CD14-positive monocyte (primary cell): ENCODE measurements around the gene FBXW2. TPM values are rescaled to one million over a fixed set of nuclear protein-coding genes. Genes with fewer than 3 reads are reported as not detected.

Experiments used
- DNase-seq, 3 donors: peaks; one replicate each; pipeline ENCODE4 v3.0.0-alpha.2; 2011 to 2022
- H2AFZ ChIP-seq: 2 replicates; pipeline ENCODE4 v1.6.0; 2012; ENCODE audit warnings: mild to moderate bottlenecking, low read depth, low read length, inconsistent platforms; ENCODE audit not compliant: insufficient read depth, poor library complexity, severe bottlenecking
- H3K27ac ChIP-seq, 2 donors: 1 replicate in 1 of 2; 2 replicates in 1 of 2; pipeline ENCODE4 v1.5.1; 2012 to 2013; ENCODE audit warnings: low read length in 2 of 2, control low read depth in 1 of 2, inconsistent platforms in 1 of 2, low read depth in 1 of 2, mild to moderate bottlenecking in 1 of 2
- H3K27me3 ChIP-seq, 2 donors: one replicate each; pipeline versions ENCODE4 v1.6.0 to v1.6.1; 2011 to 2013; ENCODE audit warnings: low read length in 2 of 2; ENCODE audit not compliant: control insufficient read depth in 2 of 2, insufficient read depth in 2 of 2
- H3K36me3 ChIP-seq, 2 donors: replicated peaks in 1 of 2; 1 replicate in 1 of 2; 2 replicates in 1 of 2; pipeline versions ENCODE4 v1.5.1 to v1.6.1; 2012 to 2013; ENCODE audit warnings: low read length in 2 of 2, control low read depth in 1 of 2, inconsistent platforms in 1 of 2, mild to moderate bottlenecking in 1 of 2; ENCODE audit not compliant: insufficient read depth in 2 of 2, control insufficient read depth in 1 of 2
- H3K4me1 ChIP-seq, 2 donors: 1 replicate in 1 of 2; 2 replicates in 1 of 2; pipeline versions ENCODE4 v1.5.1 to v1.6.1; 2012 to 2013; ENCODE audit warnings: low read length in 2 of 2, control low read depth in 1 of 2, inconsistent platforms in 1 of 2, mild to moderate bottlenecking in 1 of 2, moderate library complexity in 1 of 2; ENCODE audit not compliant: insufficient read depth in 2 of 2, control insufficient read depth in 1 of 2
- H3K4me2 ChIP-seq: replicated peaks from 2 replicates; pipeline ENCODE3; 2012; ENCODE audit warnings: low read length, moderate library complexity, mild to moderate bottlenecking; ENCODE audit not compliant: poor library complexity, severe bottlenecking; ENCODE audit errors: extremely low read depth
- H3K4me3 ChIP-seq, 3 experiments: fragments of 200-600 bp in 1 of 3; sonication (generic) in 1 of 3; replicated peaks in 1 of 3; 1 replicate in 2 of 3; 2 replicates in 1 of 3; pipeline ENCODE4 v1.5.1; 2011 to 2013; ENCODE audit warnings: low read length in 3 of 3, mild to moderate bottlenecking in 3 of 3, control low read depth in 2 of 3, low read depth in 2 of 3, inconsistent platforms in 1 of 3, moderate library complexity in 1 of 3
- H3K79me2 ChIP-seq: 2 replicates; pipeline ENCODE4 v1.6.0; 2012; ENCODE audit warnings: mild to moderate bottlenecking, control low read depth, inconsistent platforms, low read length, moderate library complexity; ENCODE audit not compliant: insufficient read depth
- H3K9ac ChIP-seq: 2 replicates; pipeline ENCODE4 v1.6.0; 2017; ENCODE audit warnings: low read length, mild to moderate bottlenecking; ENCODE audit not compliant: insufficient read depth, poor library complexity, severe bottlenecking
- H3K9me3 ChIP-seq, 2 donors: replicated peaks in 1 of 2; 1 replicate in 1 of 2; 2 replicates in 1 of 2; pipeline versions ENCODE4 v1.5.1 to v1.6.1; 2012 to 2013; ENCODE audit warnings: low read length in 2 of 2, control low read depth in 1 of 2; ENCODE audit not compliant: control insufficient read depth in 1 of 2, insufficient read depth in 1 of 2
- H4K20me1 ChIP-seq: 2 replicates; pipeline ENCODE4 v1.6.0; 2012; ENCODE audit warnings: mild to moderate bottlenecking, low read length, control low read depth, moderate library complexity; ENCODE audit not compliant: insufficient read depth
- H3K27ac Mint-ChIP-seq, 7 donors: one replicate each; pipeline ENCODE4 v1.8.0; 2020; ENCODE audit warnings: mild to moderate bottlenecking in 7 of 7, mixed read lengths in 7 of 7, moderate library complexity in 6 of 7, inconsistent platforms in 2 of 7
- H3K27me3 Mint-ChIP-seq, 3 donors: one replicate each; pipeline ENCODE4 v1.8.0; 2021 to 2022; ENCODE audit warnings: low read depth in 3 of 3, mild to moderate bottlenecking in 3 of 3, mixed read lengths in 3 of 3, moderate library complexity in 3 of 3, inconsistent platforms in 1 of 3
- H3K36me3 Mint-ChIP-seq, 2 donors: one replicate each; pipeline ENCODE4 v1.8.0; 2020; ENCODE audit warnings: mixed read lengths in 2 of 2, inconsistent platforms in 1 of 2, mild to moderate bottlenecking in 1 of 2
- H3K4me1 Mint-ChIP-seq: one replicate; pipeline ENCODE4 v1.8.0; 2020; ENCODE audit warnings: mild to moderate bottlenecking, mixed read lengths
- H3K4me3 Mint-ChIP-seq, 2 donors: one replicate each; pipeline ENCODE4 v1.8.0; 2020; ENCODE audit warnings: mild to moderate bottlenecking in 2 of 2, mixed read lengths in 2 of 2, moderate library complexity in 1 of 2
- H3K9me3 Mint-ChIP-seq, 7 donors: one replicate each; pipeline ENCODE4 v1.8.0; 2020 to 2022; ENCODE audit warnings: mixed read lengths in 7 of 7, mild to moderate bottlenecking in 6 of 7, moderate library complexity in 6 of 7, inconsistent platforms in 2 of 7
- WGBS: methylation state at CpG from one replicate; pipeline ENCODE4 v1.1.5; 2013; ENCODE audit warnings: missing lambda C conversion rate; ENCODE audit not compliant: insufficient coverage; 5-methylcytosine and 5-hydroxymethylcytosine counted together
- intact Hi-C, 2 donors: fragments of 100-400 bp; cut with micrococcal nuclease; formaldehyde crosslinking; loops; one replicate each; pipeline versions ENCODE4 v1.15.0 to v1.15.1; 2023
- polyA plus RNA-seq, 3 donors: library from polyadenylated mRNA; depleted of rRNA in 1 of 3; unstranded in 2 of 3; stranded (reverse) in 1 of 3; fragments of 300-500 nt in 2 of 3; fragments of >200 nt in 1 of 3; fragmentation: Illumina TruSeq in 2 of 3; gene quantifications; 1 replicate in 2 of 3; 2 replicates in 1 of 3; pipeline ENCODE4 v1.2.3, GENCODE V29; 2012 to 2021
- TF ChIP-seq, protein P1 (sequence below): fragments of 200-600 bp; IDR thresholded peaks from one replicate; pipeline ENCODE4 v1.8.0; 2022; ENCODE audit warnings: antibody characterized with exemption, mild to moderate bottlenecking

FBXW2 gene
- polyA plus RNA-seq, 3 donors, result 20.0 to 30.8 (median 28.9) TPM

DNA sequence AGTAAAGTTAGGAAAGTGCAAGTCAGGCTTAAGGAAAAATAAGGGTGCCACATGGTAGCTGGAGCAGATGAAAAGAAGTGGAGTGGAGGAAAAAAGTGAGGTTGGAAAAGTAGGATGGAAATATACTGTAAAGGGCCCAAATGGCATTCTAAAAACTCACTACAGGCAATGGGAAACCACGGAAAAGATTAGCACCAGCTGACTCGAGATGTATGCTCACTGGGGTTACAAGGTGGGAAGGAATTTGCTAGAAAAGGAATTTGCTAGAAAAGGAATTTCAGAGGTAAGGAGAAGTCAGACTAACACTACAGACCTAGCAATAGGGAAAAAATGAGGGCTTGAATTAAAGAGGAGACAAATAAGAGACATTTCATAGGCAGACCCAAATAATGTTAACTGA, 45.9 kb upstream of the FBXW2 start:
- Histone ChIP-seq H3K4me2 (no peak overlapping the region), H3K79me2 (peaks cover 49% of the 10 kb centered on the region), H3K27ac (no peak overlapping the region), H3K4me3 (no peak overlapping the region), H3K27me3 (no peaks in the 10 kb centered on the region), H3K9me3 (no peaks in the 10 kb centered on the region), H2AFZ (no peak overlapping the region), H3K9ac (no peak overlapping the region), H4K20me1 (peaks cover 5% of the 10 kb centered on the region), H3K36me3 (peaks cover 13 to 26% of the 10 kb centered on the region in 2 donors), H3K4me1 (peaks cover 20 to 21% of the 10 kb centered on the region in 2 donors)
- peaks cover 0 to 4% (median 0%) of the 10 kb centered on the region in 3 donors for H3K27me3 Mint-ChIP-seq
- peaks cover 23% of the 10 kb centered on the region for H3K4me1 Mint-ChIP-seq
- TF ChIP-seq, protein P1, sequence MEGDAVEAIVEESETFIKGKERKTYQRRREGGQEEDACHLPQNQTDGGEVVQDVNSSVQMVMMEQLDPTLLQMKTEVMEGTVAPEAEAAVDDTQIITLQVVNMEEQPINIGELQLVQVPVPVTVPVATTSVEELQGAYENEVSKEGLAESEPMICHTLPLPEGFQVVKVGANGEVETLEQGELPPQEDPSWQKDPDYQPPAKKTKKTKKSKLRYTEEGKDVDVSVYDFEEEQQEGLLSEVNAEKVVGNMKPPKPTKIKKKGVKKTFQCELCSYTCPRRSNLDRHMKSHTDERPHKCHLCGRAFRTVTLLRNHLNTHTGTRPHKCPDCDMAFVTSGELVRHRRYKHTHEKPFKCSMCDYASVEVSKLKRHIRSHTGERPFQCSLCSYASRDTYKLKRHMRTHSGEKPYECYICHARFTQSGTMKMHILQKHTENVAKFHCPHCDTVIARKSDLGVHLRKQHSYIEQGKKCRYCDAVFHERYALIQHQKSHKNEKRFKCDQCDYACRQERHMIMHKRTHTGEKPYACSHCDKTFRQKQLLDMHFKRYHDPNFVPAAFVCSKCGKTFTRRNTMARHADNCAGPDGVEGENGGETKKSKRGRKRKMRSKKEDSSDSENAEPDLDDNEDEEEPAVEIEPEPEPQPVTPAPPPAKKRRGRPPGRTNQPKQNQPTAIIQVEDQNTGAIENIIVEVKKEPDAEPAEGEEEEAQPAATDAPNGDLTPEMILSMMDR, result no peak
- peak overlapping the region in 2 of 7 donors; percentile 21 to 55 for H3K27ac Mint-ChIP-seq
- no CpG with 5 or more reads among the region's 2 CpGs for WGBS
- DNase-seq, result no peak
- H3K9me3 Mint-ChIP-seq, result peaks cover 0 to 17% (median 4%) of the 10 kb centered on the region in 7 donors
- intact Hi-C loops, result no loop called here
- no peak overlapping the region for H3K4me3 Mint-ChIP-seq
- H3K36me3 Mint-ChIP-seq, result peaks cover 26 to 43% of the 10 kb centered on the region in 2 donors

- TF ChIP-seq, protein P1, result no peak
- Histone ChIP-seq H3K79me2 (peaks cover 43% of the 10 kb centered on the region), H3K4me3 (no peak overlapping the region), H4K20me1 (peaks cover 5% of the 10 kb centered on the region), H3K9ac (no peak overlapping the region), H3K4me2 (no peak overlapping the region), H3K27ac (no peak overlapping the region), H3K36me3 (peaks cover 18 to 35% of the 10 kb centered on the region in 2 donors), H3K27me3 (no peaks in the 10 kb centered on the region), H2AFZ (no peak overlapping the region), H3K9me3 (no peaks in the 10 kb centered on the region), H3K4me1 (peaks cover 9 to 11% of the 10 kb centered on the region in 2 donors)
- H3K9me3 Mint-ChIP-seq, result peaks cover 0 to 7% (median 4%) of the 10 kb centered on the region in 7 donors
- WGBS, result no CpG with 5 or more reads among the region's 3 CpGs
- peaks cover 0 to 4% (median 0%) of the 10 kb centered on the region in 3 donors for H3K27me3 Mint-ChIP-seq
- DNase-seq, result no peak
- H3K4me1 Mint-ChIP-seq, result peaks cover 15% of the 10 kb centered on the region
- H3K36me3 Mint-ChIP-seq, result peaks cover 32 to 52% of the 10 kb centered on the region in 2 donors
- intact Hi-C loops, result no loop called here
- H3K4me3 Mint-ChIP-seq, result no peak overlapping the region
- no peak overlapping the region for H3K27ac Mint-ChIP-seq
Measured at GRCh38 chr9:120837921-120838320, 44.7 kb upstream of the FBXW2 start.
